Parietal lobe (tissue), 2 donors: Measurements from ENCODE around the gene NPR1. TPM values are rescaled to one million over a fixed set of nuclear protein-coding genes. Genes with fewer than 3 reads are reported as not detected.

ENCODE experiments used
- small RNA-seq: library from RNA; depleted of rRNA; stranded (forward); fragments of <200 nt; gene quantifications from one replicate; pipeline ENCODE3, GENCODE V24; 2014; ENCODE audit warnings: low replicate concordance
- total RNA-seq: library from RNA; depleted of rRNA; stranded (reverse); fragments of >200 nt; gene quantifications from one replicate; pipeline ENCODE4 v1.2.3, GENCODE V29; 2014

Gene NPR1
- under 0.01 TPM for total RNA-seq

GRCh38 chr1:153678519-153679336 lies at the start of gene NPR1:
Gene NPR1 (plus strand): TSS chr1:153678688. CDS start chr1:153679109, 421 bp downstream.

GRCh38 chr1:153633754-153634665 lies 44.5 kb upstream of the NPR1 start, which contains the start of gene CHTOP:
Gene CHTOP (plus strand): TSS chr1:153634066. CDS start chr1:153636589, 2,523 bp downstream.

GRCh38 chr1:153658400-153659174 lies 19.9 kb upstream of the NPR1 start, which contains the start of gene SNAPIN:
Gene SNAPIN (plus strand): TSS chr1:153658703. CDS start chr1:153658744, 41 bp downstream.

GRCh38 chr1:153670859-153671627 lies 7.4 kb upstream of the NPR1 start, which contains the start of gene ILF2:
Gene ILF2 (minus strand): TSS chr1:153670993. CDS start chr1:153670922, 71 bp downstream.

GRCh38 chr1:153727463-153728304 lies 49.2 kb downstream of the NPR1 start, which contains the start of gene INTS3:
Gene INTS3 (plus strand): TSS chr1:153728050. CDS start chr1:153728635, 585 bp downstream.

Small RNAs within 50 kb of the gene (small RNA-seq; reads per million reads assigned to genes)
- gene MIR8083 (not detected), gene RF00019 (not detected), gene RN7SL372P (not detected)

Other genes with a start within 250 kb of the NPR1 start
- not detected for gene S100A7, start 218.0 kb upstream of the NPR1 start, total RNA-seq
- gene S100A6, start 142.7 kb upstream of the NPR1 start, total RNA-seq: 7.2 TPM
- gene S100A5, start 137.8 kb upstream of the NPR1 start, total RNA-seq: not detected
- 1.3 TPM for gene S100A4, start 132.9 kb upstream of the NPR1 start, total RNA-seq
- gene S100A3, start 129.4 kb upstream of the NPR1 start, total RNA-seq: not detected
- not detected for gene S100A2, start 112.8 kb upstream of the NPR1 start, total RNA-seq
- gene S100A16, start 65.6 kb upstream of the NPR1 start, total RNA-seq: 9.7 TPM
- not detected for gene S100A14, start 62.4 kb upstream of the NPR1 start, total RNA-seq
- gene S100A13, start 51.2 kb upstream of the NPR1 start, total RNA-seq: 3.4 TPM
- gene S100A1, start 50.3 kb upstream of the NPR1 start, total RNA-seq: 0.94 TPM
- 129 TPM for gene CHTOP, start 44.6 kb upstream of the NPR1 start, total RNA-seq
- 30.7 TPM for gene SNAPIN, start 20.0 kb upstream of the NPR1 start, total RNA-seq
- gene ILF2, start 7.7 kb upstream of the NPR1 start, total RNA-seq: 161 TPM
- gene INTS3, start 49.4 kb downstream of the NPR1 start, total RNA-seq: 68.9 TPM
- gene SLC27A3, start 96.7 kb downstream of the NPR1 start, total RNA-seq: 18.2 TPM
- gene GATAD2B, start 244.3 kb downstream of the NPR1 start, total RNA-seq: 30.0 TPM